Karpas-422 (cell line): ENCODE measurements around the gene PRKCZ. TPM values are rescaled to one million over a fixed set of nuclear protein-coding genes. Genes with fewer than 3 reads are reported as not detected.

Source experiments
- DNase-seq: peaks from one replicate; pipeline ENCODE4 v3.0.0-alpha.2; 2015
- H2AFZ ChIP-seq: fragments of 200-600 bp; sonication (generic); 2 replicates; pipeline ENCODE4 v1.6.1; 2014; ENCODE audit warnings: antibody characterized with exemption, low read length, mixed read lengths
- H3K27ac ChIP-seq: fragments of 200-600 bp; sonication (generic); 2 replicates; pipeline ENCODE4 v1.5.1; 2014; ENCODE audit warnings: mild to moderate bottlenecking, low read length, moderate library complexity
- H3K27me3 ChIP-seq: fragments of 200-600 bp; sonication (generic); 2 replicates; pipeline ENCODE4 v1.6.1; 2014; ENCODE audit warnings: low read length, mixed read lengths
- H3K36me3 ChIP-seq: fragments of 200-600 bp; sonication (generic); 2 replicates; pipeline ENCODE4 v1.6.1; 2014; ENCODE audit warnings: low read length, mixed read lengths; ENCODE audit not compliant: insufficient read depth
- H3K4me1 ChIP-seq: fragments of 200-600 bp; sonication (generic); 2 replicates; pipeline ENCODE4 v1.6.1; 2014; ENCODE audit warnings: mild to moderate bottlenecking, low read length, mixed read lengths
- H3K4me2 ChIP-seq: fragments of 200-600 bp; sonication (generic); 2 replicates; pipeline ENCODE4 v1.6.1; 2014; ENCODE audit warnings: low read length, low read depth, mild to moderate bottlenecking; ENCODE audit not compliant: poor library complexity, severe bottlenecking
- H3K4me3 ChIP-seq: fragments of 200-600 bp; sonication (generic); 2 replicates; pipeline ENCODE4 v1.5.1; 2014; ENCODE audit warnings: mild to moderate bottlenecking, antibody characterized with exemption, low read length, mixed read lengths
- H3K79me2 ChIP-seq: fragments of 200-600 bp; sonication (generic); 2 replicates; pipeline ENCODE4 v1.6.1; 2014; ENCODE audit warnings: mild to moderate bottlenecking, low read length, mixed read lengths
- H3K9ac ChIP-seq: fragments of 200-600 bp; sonication (generic); 2 replicates; pipeline ENCODE4 v1.6.0; 2014; ENCODE audit warnings: low read length
- H3K9me2 ChIP-seq: fragments of 200-600 bp; sonication (generic), shearing (Covaris generic); replicated peaks from 2 replicates; pipeline ENCODE4 v1.6.0; 2014; ENCODE audit warnings: mild to moderate bottlenecking, low read length, moderate library complexity; ENCODE audit not compliant: insufficient read depth
- H3K9me3 ChIP-seq: fragments of 300-700, 200-600 bp; sonication (generic); 2 replicates; pipeline ENCODE4 v1.6.1; 2014; ENCODE audit warnings: low read length, mixed read lengths
- H4K20me1 ChIP-seq: fragments of 200-600 bp; sonication (generic); 2 replicates; pipeline ENCODE4 v1.6.1; 2014; ENCODE audit warnings: mild to moderate bottlenecking, antibody characterized with exemption, low read length, low read depth; ENCODE audit not compliant: insufficient read depth
- total RNA-seq: library from RNA; depleted of rRNA; stranded (reverse); fragments of >200 nt; shearing (Covaris generic); gene quantifications from 2 replicates; pipeline ENCODE4 v1.2.3, GENCODE V29; 2014; ENCODE audit warnings: low replicate concordance

PRKCZ gene
- total RNA-seq, 1 experiment from 2014 or later = not detected

DNA sequence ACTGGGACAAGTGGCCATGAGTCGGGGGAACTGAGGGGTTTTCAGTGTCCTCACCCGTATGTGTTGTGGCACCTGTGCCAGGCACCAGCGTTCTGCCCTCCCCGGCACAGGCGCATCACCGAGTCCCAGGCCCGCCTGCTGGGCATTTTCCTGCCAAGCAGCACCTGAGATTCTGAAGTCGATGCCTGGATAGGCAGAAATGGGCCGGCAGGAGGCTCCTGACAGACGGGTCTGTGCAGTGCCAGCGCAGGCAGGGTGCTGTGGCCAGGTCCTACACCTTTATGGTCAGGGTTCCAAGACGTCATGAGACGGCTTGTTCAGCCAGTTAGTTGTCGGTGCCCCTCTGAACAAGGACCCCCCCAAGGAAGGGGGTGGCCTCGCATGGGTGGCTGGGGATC, 133.7 kb downstream of the PRKCZ start:
- H3K4me1 ChIP-seq = peaks cover under 1% of the 10 kb centered on the region
- no peak overlapping the region for H3K27ac ChIP-seq
- no peaks in the 10 kb centered on the region for H3K36me3 ChIP-seq
- no peak for DNase-seq
- H4K20me1 ChIP-seq = no peaks in the 10 kb centered on the region
- H3K4me3 ChIP-seq = no peak overlapping the region
- H3K9me3 ChIP-seq = no peaks in the 10 kb centered on the region
- H3K9ac ChIP-seq = no peak overlapping the region
- no peaks in the 10 kb centered on the region for H3K27me3 ChIP-seq
- no peaks in the 10 kb centered on the region for H3K79me2 ChIP-seq
- H2AFZ ChIP-seq = no peak overlapping the region
- no peak overlapping the region for H3K4me2 ChIP-seq
- no peaks in the 10 kb centered on the region for H3K9me2 ChIP-seq

DNA sequence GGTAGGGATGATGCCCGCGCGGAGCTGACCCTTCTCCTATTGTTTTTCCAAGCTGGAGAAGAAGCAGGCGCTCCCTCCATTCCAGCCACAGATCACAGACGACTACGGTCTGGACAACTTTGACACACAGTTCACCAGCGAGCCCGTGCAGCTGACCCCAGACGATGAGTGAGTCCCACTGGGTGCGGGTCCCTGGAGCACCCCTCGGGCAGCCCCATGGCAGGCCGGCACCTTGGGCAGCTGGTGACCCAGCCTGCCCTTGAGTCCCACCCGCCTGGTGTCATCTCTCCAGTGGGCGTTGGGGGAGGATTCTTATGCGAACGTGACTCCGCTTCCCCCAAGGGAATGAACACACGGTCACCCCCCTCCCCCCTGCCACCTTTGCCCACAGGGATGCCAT, 134.3 kb downstream of the PRKCZ start:
- Histone ChIP-seq H3K9ac (no peak overlapping the region), H3K4me2 (no peak overlapping the region), H4K20me1 (no peaks in the 10 kb centered on the region), H3K4me1 (peaks cover 5% of the 10 kb centered on the region), H2AFZ (no peak overlapping the region), H3K9me2 (no peaks in the 10 kb centered on the region), H3K27me3 (no peaks in the 10 kb centered on the region), H3K27ac (no peak overlapping the region), H3K4me3 (no peak overlapping the region), H3K36me3 (no peaks in the 10 kb centered on the region), H3K79me2 (no peaks in the 10 kb centered on the region), H3K9me3 (no peaks in the 10 kb centered on the region)
- no peak for DNase-seq

DNA sequence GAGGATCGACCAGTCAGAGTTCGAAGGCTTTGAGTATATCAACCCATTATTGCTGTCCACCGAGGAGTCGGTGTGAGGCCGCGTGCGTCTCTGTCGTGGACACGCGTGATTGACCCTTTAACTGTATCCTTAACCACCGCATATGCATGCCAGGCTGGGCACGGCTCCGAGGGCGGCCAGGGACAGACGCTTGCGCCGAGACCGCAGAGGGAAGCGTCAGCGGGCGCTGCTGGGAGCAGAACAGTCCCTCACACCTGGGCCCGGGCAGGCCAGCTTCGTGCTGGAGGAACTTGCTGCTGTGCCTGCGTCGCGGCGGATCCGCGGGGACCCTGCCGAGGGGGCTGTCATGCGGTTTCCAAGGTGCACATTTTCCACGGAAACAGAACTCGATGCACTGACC, 134.7 kb downstream of the PRKCZ start:
- no peaks in the 10 kb centered on the region for H3K36me3 ChIP-seq
- H3K9me3 ChIP-seq = no peaks in the 10 kb centered on the region
- no peak overlapping the region for H3K4me2 ChIP-seq
- no peaks in the 10 kb centered on the region for H3K79me2 ChIP-seq
- H2AFZ ChIP-seq = no peak overlapping the region
- no peak for DNase-seq
- no peak overlapping the region for H3K9ac ChIP-seq
- H3K27me3 ChIP-seq = no peaks in the 10 kb centered on the region
- H3K4me1 ChIP-seq = peaks cover 9% of the 10 kb centered on the region
- H4K20me1 ChIP-seq = no peaks in the 10 kb centered on the region
- no peaks in the 10 kb centered on the region for H3K9me2 ChIP-seq
- no peak overlapping the region for H3K27ac ChIP-seq
- H3K4me3 ChIP-seq = no peak overlapping the region

DNA sequence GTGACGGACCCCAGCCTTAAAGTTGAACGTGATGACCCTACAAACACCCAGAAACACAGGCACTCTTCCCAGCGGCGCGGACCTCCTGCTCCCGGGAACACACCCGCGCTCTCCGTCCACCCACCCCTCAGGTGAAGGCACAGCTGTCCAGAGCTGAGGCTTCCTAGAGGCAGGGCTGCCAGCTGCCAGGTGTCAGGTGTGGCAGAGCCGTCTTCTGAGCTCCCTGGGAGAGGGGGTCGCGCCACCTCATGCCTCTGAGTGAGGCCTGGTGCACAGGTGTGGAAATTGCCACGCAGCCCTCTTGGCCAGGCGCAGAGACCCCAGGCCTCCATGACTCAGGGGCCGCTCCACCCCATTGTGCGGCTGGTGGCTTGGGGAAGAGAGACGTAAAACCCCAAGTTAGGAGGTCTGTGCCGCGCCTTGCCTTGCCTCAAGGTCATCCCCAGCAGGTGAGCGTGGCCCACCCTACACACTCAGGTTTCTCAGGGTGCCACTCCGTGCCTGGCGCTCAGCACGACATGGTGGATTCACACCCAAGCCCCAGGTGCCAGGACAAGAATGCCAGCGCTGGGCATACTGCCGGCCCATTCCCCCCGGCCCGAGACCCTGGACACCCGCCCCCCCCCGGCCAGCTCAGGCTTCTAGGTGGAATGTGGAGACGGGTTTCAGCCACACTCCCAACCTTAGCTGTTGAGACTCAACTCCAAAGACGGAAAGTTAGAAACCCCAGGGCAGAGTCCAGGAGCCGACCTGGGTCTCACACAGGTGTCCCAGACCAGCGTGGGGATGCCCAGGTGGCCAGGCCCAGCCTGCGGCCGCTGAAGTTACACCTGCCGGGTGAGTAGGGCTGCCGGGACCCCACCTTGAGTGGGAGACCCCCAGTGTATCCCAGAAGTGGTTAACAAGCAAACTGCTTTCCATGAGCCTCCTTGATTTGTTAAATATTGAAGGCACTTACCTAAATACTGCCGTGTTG, 136.0 kb downstream of the PRKCZ start:
- no peaks in the 10 kb centered on the region for H3K27me3 ChIP-seq
- no peaks in the 10 kb centered on the region for H3K36me3 ChIP-seq
- H3K9me3 ChIP-seq = no peaks in the 10 kb centered on the region
- peaks cover 16% of the 10 kb centered on the region for H3K4me1 ChIP-seq
- no peaks in the 10 kb centered on the region for H3K9me2 ChIP-seq
- no peak overlapping the region for H3K4me2 ChIP-seq
- no peak for DNase-seq
- no peak overlapping the region for H3K4me3 ChIP-seq
- H3K79me2 ChIP-seq = no peaks in the 10 kb centered on the region
- no peaks in the 10 kb centered on the region for H4K20me1 ChIP-seq
- no peak overlapping the region for H2AFZ ChIP-seq
- H3K27ac ChIP-seq = no peak overlapping the region
- no peak overlapping the region for H3K9ac ChIP-seq

DNA sequence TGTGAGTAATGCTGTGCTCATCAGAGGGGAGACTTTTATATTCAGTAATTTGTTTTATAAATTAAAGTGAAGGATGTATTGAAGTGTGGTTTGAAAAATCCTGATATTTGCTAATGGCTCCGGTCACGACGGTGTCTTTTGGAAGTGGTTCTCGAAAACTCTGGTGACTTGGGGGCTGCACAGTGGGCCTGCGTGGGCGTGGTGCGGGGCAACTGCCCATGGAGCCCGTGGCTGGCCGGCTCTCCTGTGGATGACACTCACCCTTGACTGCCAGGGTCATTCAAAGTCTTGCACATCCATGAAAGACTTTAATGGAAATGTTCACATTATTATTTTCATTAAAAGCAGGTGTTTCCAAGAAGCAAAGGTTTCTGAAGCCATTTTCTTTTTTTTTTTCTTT, 136.7 kb downstream of the PRKCZ start:
- peaks cover 19% of the 10 kb centered on the region for H3K4me1 ChIP-seq
- no peak overlapping the region for H3K4me3 ChIP-seq

DNA sequence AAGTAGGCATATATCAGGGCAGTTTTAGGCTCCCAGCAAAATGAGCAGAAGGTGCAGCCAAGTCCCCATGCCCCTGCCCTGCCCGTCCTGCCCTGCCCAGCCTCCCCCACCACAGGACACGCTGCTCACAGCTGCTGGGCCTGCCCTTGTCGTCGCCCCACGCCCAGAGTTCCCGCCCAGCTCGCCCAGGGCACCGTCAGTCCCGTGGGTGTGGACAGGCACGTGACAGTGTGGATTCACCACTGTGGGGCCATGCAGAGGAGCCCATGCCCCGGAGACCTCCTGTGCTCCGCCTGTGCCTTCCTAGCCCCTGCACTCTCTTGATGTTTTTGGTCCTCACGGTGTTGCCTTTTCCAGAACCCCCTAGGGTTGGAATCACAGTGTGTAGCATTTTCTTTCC, 137.4 kb downstream of the PRKCZ start:
- Histone ChIP-seq H4K20me1 (no peaks in the 10 kb centered on the region), H3K9me2 (no peaks in the 10 kb centered on the region), H3K4me1 (peaks cover 22% of the 10 kb centered on the region), H3K27me3 (no peaks in the 10 kb centered on the region), H2AFZ (no peak overlapping the region), H3K9ac (no peak overlapping the region), H3K9me3 (no peaks in the 10 kb centered on the region), H3K36me3 (no peaks in the 10 kb centered on the region), H3K4me2 (no peak overlapping the region), H3K79me2 (no peaks in the 10 kb centered on the region), H3K4me3 (no peak overlapping the region), H3K27ac (no peak overlapping the region)
- no peak for DNase-seq

More for the DNA sequence above, 136.7 kb downstream of the PRKCZ start:
- no peak overlapping the region for H3K9ac ChIP-seq
- no peaks in the 10 kb centered on the region for H3K9me3 ChIP-seq
- DNase-seq = no peak
- H2AFZ ChIP-seq = no peak overlapping the region
- no peaks in the 10 kb centered on the region for H3K36me3 ChIP-seq
- no peaks in the 10 kb centered on the region for H3K79me2 ChIP-seq
- H3K27me3 ChIP-seq = no peaks in the 10 kb centered on the region
- no peak overlapping the region for H3K4me2 ChIP-seq
- H4K20me1 ChIP-seq = no peaks in the 10 kb centered on the region
- H3K27ac ChIP-seq = no peak overlapping the region
- no peaks in the 10 kb centered on the region for H3K9me2 ChIP-seq

DNA sequence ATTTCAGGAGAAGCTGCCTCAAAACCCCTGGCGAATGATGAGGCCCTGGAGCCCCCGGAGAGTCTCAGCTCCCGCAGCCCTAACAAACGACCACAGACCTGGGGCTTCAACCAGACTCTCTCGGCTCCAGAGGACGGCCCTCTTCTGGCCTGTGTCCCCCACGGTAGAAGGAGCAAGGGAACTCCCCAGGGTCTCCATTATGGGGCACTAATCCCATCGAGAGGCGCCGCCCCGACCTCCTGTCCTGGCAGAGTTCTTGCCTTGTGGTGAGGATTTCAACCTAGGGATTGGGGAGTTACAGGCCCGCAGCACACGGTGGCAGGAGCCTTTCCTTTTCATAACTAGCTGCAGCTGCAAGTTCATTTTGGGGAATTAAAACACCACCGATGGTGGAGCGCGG, 138.1 kb downstream of the PRKCZ start:
- no peak overlapping the region for H3K4me2 ChIP-seq
- H3K79me2 ChIP-seq = peaks cover 2% of the 10 kb centered on the region; the same call in 1 of the 2 replicates
- no peaks in the 10 kb centered on the region for H3K36me3 ChIP-seq
- H3K9ac ChIP-seq = no peak overlapping the region
- H2AFZ ChIP-seq = no peak overlapping the region
- H3K9me3 ChIP-seq = no peaks in the 10 kb centered on the region
- H3K27me3 ChIP-seq = no peaks in the 10 kb centered on the region
- no peaks in the 10 kb centered on the region for H4K20me1 ChIP-seq
- no peaks in the 10 kb centered on the region for H3K9me2 ChIP-seq
- no peak overlapping the region for H3K4me3 ChIP-seq
- H3K27ac ChIP-seq = no peak overlapping the region
- no peak for DNase-seq
- H3K4me1 ChIP-seq = peaks cover 25% of the 10 kb centered on the region

DNA sequence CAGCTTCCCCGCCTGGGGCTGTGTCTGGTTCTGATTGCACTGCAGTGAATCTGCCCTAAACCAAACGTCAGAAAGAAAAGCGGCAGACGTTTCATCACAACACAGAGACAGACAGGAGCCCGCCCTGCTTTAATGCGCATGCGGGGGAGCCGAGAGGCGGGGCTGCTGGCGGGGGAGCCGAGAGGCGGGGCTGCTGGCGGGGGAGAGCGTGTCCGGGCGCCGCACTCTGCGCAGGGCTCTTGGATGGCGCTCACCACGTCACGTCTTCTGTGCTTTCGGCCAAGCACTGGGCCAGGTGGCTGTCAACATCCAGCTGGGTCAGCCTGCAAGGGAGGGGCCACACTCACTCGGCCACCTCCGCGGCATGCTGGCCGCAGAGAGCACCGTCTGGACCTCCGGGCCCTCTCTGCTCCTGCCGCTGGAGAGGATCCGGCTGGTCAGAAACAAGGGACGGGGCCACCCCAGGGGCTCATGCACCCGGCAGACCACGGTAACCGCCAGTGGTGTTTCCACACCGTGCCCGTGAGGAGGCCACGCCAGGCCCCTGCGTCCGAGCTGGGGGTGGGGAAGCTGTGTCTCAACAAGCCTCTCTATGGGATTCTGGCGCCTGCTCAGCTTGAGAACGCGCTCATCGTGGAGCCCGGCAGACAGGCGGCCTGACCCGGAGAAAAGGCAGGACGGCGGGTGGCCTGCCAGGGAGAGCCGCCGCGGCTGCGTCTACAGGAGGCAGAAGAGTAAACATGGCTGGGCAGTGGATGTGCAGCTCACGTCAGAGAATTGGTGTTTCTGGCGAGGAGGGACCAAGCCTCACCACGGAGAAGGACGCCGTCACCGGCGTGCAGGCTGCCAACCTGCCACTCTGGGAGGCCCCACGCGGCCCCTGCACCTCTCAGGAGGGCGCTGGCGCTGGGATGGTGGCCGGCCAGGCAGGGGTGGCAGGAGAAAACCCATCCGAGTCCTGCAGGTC, 139.5 kb downstream of the PRKCZ start:
- peaks cover 32% of the 10 kb centered on the region for H3K4me1 ChIP-seq
- peaks cover 9% of the 10 kb centered on the region for H3K79me2 ChIP-seq
- no peak overlapping the region for H3K27ac ChIP-seq
- peak; percentile 96 for DNase-seq
- no peaks in the 10 kb centered on the region for H3K9me2 ChIP-seq
- H3K9ac ChIP-seq = peak overlapping the region; percentile 81
- H3K36me3 ChIP-seq = no peaks in the 10 kb centered on the region
- peak overlapping the region; percentile 82 for H3K4me3 ChIP-seq
- no peaks in the 10 kb centered on the region for H3K27me3 ChIP-seq
- H3K9me3 ChIP-seq = no peaks in the 10 kb centered on the region
- H4K20me1 ChIP-seq = no peaks in the 10 kb centered on the region
- peak overlapping the region; percentile 83 for H3K4me2 ChIP-seq
- no peak overlapping the region for H2AFZ ChIP-seq
